ENCODE results near the gene STX4.

The STX4 gene

GRCh38 chr16:30997725-30998711 lies 35.3 kb upstream of the STX4 start:
- no peak for DNase-seq
- intact Hi-C loops (cut with DNase I): no loop called here

- DNase-seq: peak in 11 of 42 donors; percentile 23 to 65 (median 52)
- intact Hi-C loops (cut with DNase I): no loop called here
Measured at GRCh38 chr16:30998852-30999761, 34.3 kb upstream of the STX4 start.

GRCh38 chr16:31000671-31001382 lies 32.5 kb upstream of the STX4 start:
- DNase-seq: no peak
- intact Hi-C loops (cut with DNase I): no loop called here

- no peak for DNase-seq
- intact Hi-C loops (cut with DNase I): no loop called here
Measured at GRCh38 chr16:31001507-31002249, 31.7 kb upstream of the STX4 start.

GRCh38 chr16:31002250-31002700 lies 31.1 kb upstream of the STX4 start:
- DNase-seq: peak in 37 of 42 donors; percentile 20 to 88 (median 61)
- intact Hi-C loops (cut with DNase I): no loop called here

GRCh38 chr16:31002862-31003341 lies 30.5 kb upstream of the STX4 start:
- intact Hi-C loops (cut with DNase I): no loop called here
- no peak for DNase-seq

- DNase-seq: no peak
- intact Hi-C loops (cut with DNase I): no loop called here
Measured at GRCh38 chr16:31003744-31004143, 29.6 kb upstream of the STX4 start.

GRCh38 chr16:31004658-31005057 lies 28.7 kb upstream of the STX4 start:
- no peak for DNase-seq
- intact Hi-C loops (cut with DNase I): no loop called here

- intact Hi-C loops (cut with DNase I): no loop called here
- no peak for DNase-seq
Measured at GRCh38 chr16:31005350-31006085, 27.8 kb upstream of the STX4 start.

- intact Hi-C loops (cut with DNase I): no loop called here
- no peak for DNase-seq
Measured at GRCh38 chr16:31006086-31006385, 27.3 kb upstream of the STX4 start.

GRCh38 chr16:31006589-31006988 lies 26.8 kb upstream of the STX4 start:
- no peak for DNase-seq
- intact Hi-C loops (cut with DNase I): no loop called here

- DNase-seq: no peak
- intact Hi-C loops (cut with DNase I): no loop called here
Measured at GRCh38 chr16:31007684-31008083, 25.7 kb upstream of the STX4 start.

- peak in 4 of 42 donors; percentile 47 to 58 (median 54) for DNase-seq
Measured at GRCh38 chr16:31008149-31008548, 25.2 kb upstream of the STX4 start.

GRCh38 chr16:31008551-31008950 lies 24.8 kb upstream of the STX4 start:
- DNase-seq: no peak
- intact Hi-C loops (cut with DNase I): no loop called here

More at GRCh38 chr16:31008149-31008548, 25.2 kb upstream of the STX4 start:
- intact Hi-C loops (cut with DNase I): no loop called here

GRCh38 chr16:31009120-31009519 lies 24.2 kb upstream of the STX4 start:
- intact Hi-C loops (cut with DNase I): no loop called here
- DNase-seq: no peak

- DNase-seq: peak in 4 of 42 donors; percentile 25 to 50 (median 39)
- intact Hi-C loops (cut with DNase I): no loop called here
Measured at GRCh38 chr16:31009894-31010584, 23.3 kb upstream of the STX4 start.

Data from head of caudate nucleus (tissue), 42 donors.